Activated CD4-positive, alpha-beta T cell treated with anti-CD3 and anti-CD28 coated beads, Interleukin-2, amount 10 ng/mL, durations not matched to agents 7 days and 5 days (primary cell): ENCODE data around the gene P2RY4. TPM values are rescaled to one million over a fixed set of nuclear protein-coding genes. Genes with fewer than 3 reads are reported as not detected.
"Not testable (repeated sequence)": the region's sequence is repeated elsewhere in the genome, so short reads cannot be mapped to it uniquely, and the experiment has no call there.

Source experiments
- CTCF ChIA-PET: fragments of 350-600 bp; sonication (Branson Sonifier 250); formaldehyde crosslinking; loops from one replicate; lab custom pipeline; 2021; ENCODE audit warnings: antibody characterized with exemption; lab: Charles Lee
- POLR2A ChIA-PET: fragments of 350-600 bp; sonication (Branson Sonifier 250); formaldehyde crosslinking; loops from one replicate; lab custom pipeline; 2021; ENCODE audit warnings: antibody characterized with exemption; lab: Charles Lee
- DNase-seq: peaks from one replicate; pipeline ENCODE4 v3.0.0-alpha.2; 2020
- H3K27ac Mint-ChIP-seq: one replicate; pipeline ENCODE4 v1.8.0; 2021; ENCODE audit warnings: mild to moderate bottlenecking, moderate library complexity, mixed read lengths
- H3K27me3 Mint-ChIP-seq: one replicate; pipeline ENCODE4 v1.8.0; 2021; ENCODE audit warnings: mixed read lengths
- H3K36me3 Mint-ChIP-seq: one replicate; pipeline ENCODE4 v1.8.0; 2021; ENCODE audit warnings: low read depth, mixed read lengths
- H3K4me1 Mint-ChIP-seq: one replicate; pipeline ENCODE4 v1.8.0; 2021; ENCODE audit warnings: mixed read lengths
- H3K4me3 Mint-ChIP-seq: one replicate; pipeline ENCODE4 v1.8.0; 2021; ENCODE audit warnings: mild to moderate bottlenecking, moderate library complexity, mixed read lengths
- H3K9me3 Mint-ChIP-seq: one replicate; pipeline ENCODE4 v1.8.0; 2021; ENCODE audit warnings: mixed read lengths
- total RNA-seq, 2 experiments: library from RNA; stranded (reverse); gene quantifications; one replicate each; pipeline ENCODE4 v1.2.3, GENCODE V29; 2021

P2RY4 gene
- total RNA-seq, 2 experiments from 2014 or later = 0.12 to 0.25 TPM

- no peaks in the 10 kb centered on the region for H3K4me1 Mint-ChIP-seq
- no peaks in the 10 kb centered on the region for H3K27me3 Mint-ChIP-seq
- H3K4me3 Mint-ChIP-seq = no peak overlapping the region
- no peaks in the 10 kb centered on the region for H3K36me3 Mint-ChIP-seq
- POLR2A ChIA-PET = no interaction called here
- CTCF ChIA-PET = no interaction called here
- DNase-seq = no peak
- H3K9me3 Mint-ChIP-seq = no peaks in the 10 kb centered on the region
- no peak overlapping the region for H3K27ac Mint-ChIP-seq
Measured at GRCh38 chrX:70231666-70232065, 28.3 kb downstream of the P2RY4 start.

GRCh38 chrX:70226687-70227086 lies 33.3 kb downstream of the P2RY4 start:
- no peaks in the 10 kb centered on the region for H3K4me1 Mint-ChIP-seq
- POLR2A ChIA-PET = no interaction called here

DNA sequence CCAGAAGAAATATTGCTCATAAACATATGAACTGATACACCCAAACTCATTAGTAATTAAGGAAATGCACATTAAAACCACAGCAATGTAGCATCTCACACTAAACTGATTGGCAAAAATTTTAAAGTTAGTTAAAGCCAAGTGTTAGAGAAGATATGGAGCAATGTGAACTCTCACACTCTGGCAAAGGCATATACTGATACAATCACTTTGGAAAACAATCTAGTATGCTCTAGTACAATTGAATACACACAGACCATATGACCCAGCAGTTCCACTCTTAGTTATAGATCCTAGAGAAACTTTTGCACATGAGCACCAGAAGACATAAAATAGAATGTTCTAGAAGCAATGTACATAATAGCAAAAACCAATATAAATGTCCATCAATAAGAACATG lies 34.0 kb downstream of the P2RY4 start:
- CTCF ChIA-PET = no interaction called here
- H3K27ac Mint-ChIP-seq = no peak overlapping the region
- POLR2A ChIA-PET = no interaction called here
- H3K36me3 Mint-ChIP-seq = no peaks in the 10 kb centered on the region
- DNase-seq = no peak
- H3K4me1 Mint-ChIP-seq = no peaks in the 10 kb centered on the region
- H3K9me3 Mint-ChIP-seq = no peaks in the 10 kb centered on the region
- H3K4me3 Mint-ChIP-seq = no peak overlapping the region
- H3K27me3 Mint-ChIP-seq = no peaks in the 10 kb centered on the region

More at GRCh38 chrX:70226687-70227086, 33.3 kb downstream of the P2RY4 start:
- Mint-ChIP-seq H3K9me3 (no peaks in the 10 kb centered on the region), H3K27ac (no peak overlapping the region), H3K4me3 (no peak overlapping the region), H3K27me3 (no peaks in the 10 kb centered on the region), H3K36me3 (no peaks in the 10 kb centered on the region)
- CTCF ChIA-PET = no interaction called here
- no peak for DNase-seq

GRCh38 chrX:70219938-70220764 lies 39.9 kb downstream of the P2RY4 start:
- POLR2A ChIA-PET = no interaction called here
- H3K9me3 Mint-ChIP-seq = no peaks in the 10 kb centered on the region
- H3K36me3 Mint-ChIP-seq = no peaks in the 10 kb centered on the region

GRCh38 chrX:70209570-70209969 lies 50.4 kb downstream of the P2RY4 start:
- H3K27me3 Mint-ChIP-seq, H3K27ac Mint-ChIP-seq, H3K4me1 Mint-ChIP-seq, DNase-seq, H3K4me3 Mint-ChIP-seq, H3K9me3 Mint-ChIP-seq, H3K36me3 Mint-ChIP-seq, POLR2A ChIA-PET: not testable (repeated sequence)
- CTCF ChIA-PET = interaction anchor here (1.5 kb wide), 1 partner anchor 12 kb away, joined by 3 read pairs; no protein-coding TSS in a partner anchor

More at GRCh38 chrX:70219938-70220764, 39.9 kb downstream of the P2RY4 start:
- Mint-ChIP-seq H3K4me3 (no peak overlapping the region), H3K27me3 (no peaks in the 10 kb centered on the region), H3K27ac (no peak overlapping the region), H3K4me1 (no peaks in the 10 kb centered on the region)
- DNase-seq = no peak
- CTCF ChIA-PET = no interaction called here

GRCh38 chrX:70208479-70208878 lies 51.5 kb downstream of the P2RY4 start:
- Mint-ChIP-seq H3K36me3 (no peaks in the 10 kb centered on the region), H3K9me3 (no peaks in the 10 kb centered on the region), H3K4me1 (no peaks in the 10 kb centered on the region), H3K27me3 (peaks cover 7% of the 10 kb centered on the region), H3K27ac (no peak overlapping the region), H3K4me3 (no peak overlapping the region)
- CTCF ChIA-PET = interaction anchor here (0.6 kb wide), 1 partner anchor 54 kb away, joined by 4 read pairs; no protein-coding TSS in a partner anchor
- POLR2A ChIA-PET = no interaction called here
- no peak for DNase-seq

Other genes starting within 250 kb of the P2RY4 start
- gene AWAT2, start 210.3 kb downstream of the P2RY4 start, total RNA-seq = not detected
- gene OTUD6A, start 197.7 kb downstream of the P2RY4 start, total RNA-seq = not detected
- 10 to 100 TPM; 60.3 to 64.1 TPM for gene IGBP1, start 126.8 kb downstream of the P2RY4 start, total RNA-seq
- not detected for gene DGAT2L6, start 82.7 kb downstream of the P2RY4 start, total RNA-seq
- gene AWAT1, start 25.5 kb downstream of the P2RY4 start, total RNA-seq = not detected
- gene ARR3, start 8.1 kb upstream of the P2RY4 start, total RNA-seq = not detected
- gene RAB41, start 22.0 kb upstream of the P2RY4 start, total RNA-seq = not detected
- gene PDZD11, start 29.7 kb upstream of the P2RY4 start, total RNA-seq = 10 to 100 TPM; 35.1 to 43.1 TPM
- gene KIF4A, start 29.9 kb upstream of the P2RY4 start, total RNA-seq = 10 to 100 TPM; 40.5 to 41.5 TPM
- under 1 TPM; 0.22 to 0.23 TPM for gene GDPD2, start 163.1 kb upstream of the P2RY4 start, total RNA-seq
- 10 to 100 TPM; 19.9 to 20.1 TPM for gene DLG3, start 184.6 kb upstream of the P2RY4 start, total RNA-seq